ENCODE results near the gene KRT37. TPM values are rescaled to one million over a fixed set of nuclear protein-coding genes. Genes with fewer than 3 reads are reported as not detected.
A peak's percentile ranks its signal among the peaks of the same experiment; 100 is the strongest.

Gene KRT37
- total RNA-seq, 1 donor from 2014 or later: not detected

DNA sequence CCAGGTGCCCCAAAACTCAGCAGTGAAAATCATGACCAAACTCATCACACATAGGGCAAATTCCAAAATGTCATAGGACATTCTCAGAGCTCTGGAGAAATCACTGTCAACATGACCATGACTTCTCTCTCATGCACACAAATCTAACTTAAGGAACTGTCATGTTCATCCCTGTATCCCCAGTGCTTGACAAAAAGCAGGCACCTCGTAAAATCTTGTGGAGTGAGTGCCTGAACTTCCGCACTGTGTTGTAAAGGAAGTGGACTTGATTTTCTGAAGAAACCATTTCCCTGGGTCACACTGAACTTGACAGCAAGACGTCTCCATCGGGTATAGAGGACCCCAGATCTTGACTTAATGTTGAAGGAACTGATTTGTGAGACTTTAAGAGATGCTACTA is 2.8 kb downstream of the KRT37 start:
- Histone ChIP-seq H3K36me3 (ENCODE audit: control insufficient read depth, insufficient read depth, low read length) (no peaks in the 10 kb centered on the region), H3K27me3 (ENCODE audit: control insufficient read depth, insufficient read depth, low read length) (no peaks in the 10 kb centered on the region), H3K4me3 (ENCODE audit: low read depth, low read length) (no peak overlapping the region)
- DNase-seq (ENCODE audit: low read depth) (no peak), FAIRE-seq (peak; percentile 82)
- TF ChIP-seq, protein P1, sequence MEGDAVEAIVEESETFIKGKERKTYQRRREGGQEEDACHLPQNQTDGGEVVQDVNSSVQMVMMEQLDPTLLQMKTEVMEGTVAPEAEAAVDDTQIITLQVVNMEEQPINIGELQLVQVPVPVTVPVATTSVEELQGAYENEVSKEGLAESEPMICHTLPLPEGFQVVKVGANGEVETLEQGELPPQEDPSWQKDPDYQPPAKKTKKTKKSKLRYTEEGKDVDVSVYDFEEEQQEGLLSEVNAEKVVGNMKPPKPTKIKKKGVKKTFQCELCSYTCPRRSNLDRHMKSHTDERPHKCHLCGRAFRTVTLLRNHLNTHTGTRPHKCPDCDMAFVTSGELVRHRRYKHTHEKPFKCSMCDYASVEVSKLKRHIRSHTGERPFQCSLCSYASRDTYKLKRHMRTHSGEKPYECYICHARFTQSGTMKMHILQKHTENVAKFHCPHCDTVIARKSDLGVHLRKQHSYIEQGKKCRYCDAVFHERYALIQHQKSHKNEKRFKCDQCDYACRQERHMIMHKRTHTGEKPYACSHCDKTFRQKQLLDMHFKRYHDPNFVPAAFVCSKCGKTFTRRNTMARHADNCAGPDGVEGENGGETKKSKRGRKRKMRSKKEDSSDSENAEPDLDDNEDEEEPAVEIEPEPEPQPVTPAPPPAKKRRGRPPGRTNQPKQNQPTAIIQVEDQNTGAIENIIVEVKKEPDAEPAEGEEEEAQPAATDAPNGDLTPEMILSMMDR (IDR thresholded peaks at IDR 0.05; ENCODE audit: insufficient read depth, low read length, severe bottlenecking): no peak

DNA sequence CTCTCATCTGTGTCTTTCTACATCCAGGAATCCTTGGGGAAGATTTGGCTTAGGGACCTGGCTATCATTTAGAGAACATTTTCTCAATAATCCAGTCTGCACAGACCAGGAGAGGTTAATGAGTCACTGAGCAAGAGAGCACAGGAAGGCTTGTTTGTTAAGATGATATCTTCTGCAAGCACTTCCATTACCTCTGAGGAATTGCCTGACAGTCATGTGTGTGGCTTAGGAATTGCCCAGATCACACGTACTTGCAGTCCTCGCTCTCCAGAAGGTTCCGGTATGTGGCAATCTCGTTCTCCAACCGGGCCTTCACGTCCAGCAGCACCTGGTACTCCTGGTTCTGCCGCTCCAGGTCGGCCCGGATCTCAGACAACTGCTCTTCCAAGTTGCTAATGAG is 3.3 kb downstream of the KRT37 start:
- TF ChIP-seq, protein P1 (IDR thresholded peaks at IDR 0.05; ENCODE audit: insufficient read depth, low read length, severe bottlenecking): no peak
- peak; percentile 77 for FAIRE-seq
- peak; percentile 91 for DNase-seq (ENCODE audit: low read depth)
- no peaks in the 10 kb centered on the region for H3K36me3 ChIP-seq (ENCODE audit: control insufficient read depth, insufficient read depth, low read length)
- H3K4me3 ChIP-seq (ENCODE audit: low read depth, low read length): no peak overlapping the region
- no peaks in the 10 kb centered on the region for H3K27me3 ChIP-seq (ENCODE audit: control insufficient read depth, insufficient read depth, low read length)

DNA sequence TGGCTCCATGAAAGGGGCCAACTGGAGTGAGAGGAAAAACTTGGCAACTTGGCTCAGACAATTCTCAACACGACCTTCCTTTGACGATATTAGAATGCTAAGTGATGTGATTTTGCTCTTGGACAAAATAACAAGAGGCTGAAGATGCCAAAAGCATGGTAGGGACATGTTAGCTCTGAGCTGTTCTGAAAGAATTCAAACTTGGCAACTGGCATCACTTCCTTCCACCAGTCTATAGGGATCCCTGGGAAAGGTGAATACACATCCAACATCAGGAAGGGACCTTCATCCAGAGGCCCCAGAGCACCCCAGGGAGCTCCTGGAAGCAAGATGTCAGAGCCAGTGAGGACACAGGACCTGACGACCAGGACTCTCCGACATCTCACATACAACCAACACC is 4.3 kb downstream of the KRT37 start:
- no peaks in the 10 kb centered on the region for H3K27me3 ChIP-seq (ENCODE audit: control insufficient read depth, insufficient read depth, low read length)
- TF ChIP-seq, protein P1 (IDR thresholded peaks at IDR 0.05; ENCODE audit: insufficient read depth, low read length, severe bottlenecking): no peak
- no peaks in the 10 kb centered on the region for H3K36me3 ChIP-seq (ENCODE audit: control insufficient read depth, insufficient read depth, low read length)
- DNase-seq (ENCODE audit: low read depth) (peak; percentile 92), FAIRE-seq (peak; percentile 32)
- no peak overlapping the region for H3K4me3 ChIP-seq (ENCODE audit: low read depth, low read length)

DNA sequence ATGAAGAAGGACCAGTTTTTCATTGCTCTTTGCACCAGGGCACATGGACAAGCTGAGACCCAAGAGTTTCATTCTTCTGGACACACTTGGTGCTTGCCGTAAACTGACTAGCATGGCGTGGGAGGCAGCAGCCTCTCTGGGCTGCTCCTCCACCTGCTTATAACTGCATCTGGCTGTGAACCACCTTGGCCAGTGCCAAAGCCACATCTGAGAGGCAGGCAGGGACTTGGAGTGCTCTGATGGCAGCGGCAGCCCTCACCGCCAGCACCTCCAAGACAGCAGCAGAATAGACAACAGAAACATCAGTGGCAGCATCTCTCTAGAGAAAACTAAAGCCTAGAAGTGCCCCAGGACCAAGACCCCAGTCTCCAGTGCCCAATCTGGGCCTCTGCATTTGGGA is 4.7 kb downstream of the KRT37 start:
- no peak overlapping the region for H3K4me3 ChIP-seq (ENCODE audit: low read depth, low read length)
- H3K36me3 ChIP-seq (ENCODE audit: control insufficient read depth, insufficient read depth, low read length): no peaks in the 10 kb centered on the region
- TF ChIP-seq, protein P1 (IDR thresholded peaks at IDR 0.05; ENCODE audit: insufficient read depth, low read length, severe bottlenecking): no peak
- H3K27me3 ChIP-seq (ENCODE audit: control insufficient read depth, insufficient read depth, low read length): no peaks in the 10 kb centered on the region
- DNase-seq (ENCODE audit: low read depth) (peak; percentile 46), FAIRE-seq (no peak)

DNA sequence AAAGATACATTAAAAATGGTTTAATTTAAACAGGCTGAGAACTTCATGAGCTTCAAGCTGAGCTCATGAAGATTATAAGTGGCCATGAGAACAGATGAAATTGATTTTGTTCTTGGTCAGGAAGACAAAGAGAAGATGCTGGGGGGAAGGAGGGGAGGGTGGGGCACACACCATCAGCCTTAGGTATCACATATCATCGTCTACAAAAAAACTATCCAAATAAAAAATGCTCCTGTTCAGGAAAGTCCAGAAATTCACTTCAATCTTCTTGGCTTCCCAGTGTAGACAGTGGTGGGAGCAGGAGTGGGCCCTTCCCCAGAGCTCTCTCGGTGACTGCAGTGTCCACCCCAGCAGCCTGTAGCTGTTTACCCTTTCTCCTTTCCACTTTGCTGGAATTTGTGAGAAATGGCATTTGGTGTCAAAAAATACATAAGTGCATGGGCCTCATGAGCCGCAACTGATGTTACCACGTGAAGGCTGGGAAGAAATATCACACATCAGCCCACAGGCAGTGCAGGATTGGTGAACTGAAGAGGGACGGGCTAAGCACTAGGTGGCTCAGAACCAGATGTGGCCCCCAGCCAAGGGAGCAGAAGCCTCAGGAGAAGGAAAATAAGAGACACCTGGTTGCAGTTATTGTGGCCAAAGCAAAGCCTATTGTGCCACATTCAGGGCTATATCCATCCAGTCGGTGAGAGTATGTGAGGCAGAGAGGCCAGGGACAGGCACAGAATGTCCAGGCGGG is 6.1 kb downstream of the KRT37 start:
- no peak for DNase-seq (ENCODE audit: low read depth)
- FAIRE-seq: peak; percentile 66
- Histone ChIP-seq H3K4me3 (ENCODE audit: low read depth, low read length) (no peak overlapping the region), H3K27me3 (ENCODE audit: control insufficient read depth, insufficient read depth, low read length) (no peaks in the 10 kb centered on the region), H3K36me3 (ENCODE audit: control insufficient read depth, insufficient read depth, low read length) (no peaks in the 10 kb centered on the region)
- TF ChIP-seq, protein P1 (IDR thresholded peaks at IDR 0.05; ENCODE audit: insufficient read depth, low read length, severe bottlenecking): no peak

DNA sequence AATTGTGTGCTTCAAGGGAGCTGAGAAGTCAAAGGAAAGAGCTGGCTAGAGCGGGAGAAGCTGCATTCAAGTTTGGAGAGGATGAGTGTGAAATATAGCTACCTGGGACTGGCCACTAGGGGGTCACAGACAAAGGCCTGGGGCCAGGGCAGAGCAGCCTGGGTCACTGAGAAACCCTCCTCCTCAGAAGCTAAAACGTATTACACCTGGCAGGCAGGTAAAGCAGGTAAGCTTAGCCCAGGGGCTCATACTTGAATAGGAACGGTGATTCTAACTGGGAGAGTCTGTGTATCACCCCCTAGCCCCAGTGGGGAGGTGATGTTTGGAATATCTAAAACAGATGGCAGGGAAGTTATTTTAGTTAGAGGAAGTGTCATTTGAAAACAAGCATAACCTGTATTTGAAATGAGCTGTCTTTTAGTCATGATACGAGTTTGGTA is 6.8 kb downstream of the KRT37 start:
- no peaks in the 10 kb centered on the region for H3K36me3 ChIP-seq (ENCODE audit: control insufficient read depth, insufficient read depth, low read length)
- DNase-seq (ENCODE audit: low read depth) (peak; percentile 91), FAIRE-seq (no peak)
- TF ChIP-seq, protein P1 (IDR thresholded peaks at IDR 0.05; ENCODE audit: insufficient read depth, low read length, severe bottlenecking): peak; percentile 74
- no peaks in the 10 kb centered on the region for H3K27me3 ChIP-seq (ENCODE audit: control insufficient read depth, insufficient read depth, low read length)
- H3K4me3 ChIP-seq (ENCODE audit: low read depth, low read length): no peak overlapping the region

Measured in bronchial epithelial cell (primary cell).